ENCODE results near the gene MIOX. TPM values are rescaled to one million over a fixed set of nuclear protein-coding genes. Genes with fewer than 3 reads are reported as not detected.

Gene MIOX
- total RNA-seq, 4 donors from 2014 or later: not detected

GRCh38 chr22:50473855-50474671 is 12.6 kb upstream of the MIOX start:
- DNase-seq (ENCODE audit: low spot score in 2 of 2): no peak
- intact Hi-C loops (cut with DNase I; ENCODE audit: low total_unique reads): no loop called here

GRCh38 chr22:50474710-50475651 is 11.7 kb upstream of the MIOX start, which contains the start of gene SBF1:
SBF1 (minus strand) TSS chr22:50475035; CDS start chr22:50474840, 195 bp downstream.
- intact Hi-C loops (cut with DNase I; ENCODE audit: low total_unique reads): no loop called here
- peak; percentile 88 to 98 for DNase-seq (ENCODE audit: low spot score in 2 of 2)
- TF ChIP-seq CTCF (IDR thresholded peaks at IDR 0.05) (no peak), POLR2A (IDR thresholded peaks at IDR 0.05) (no peak)
- 6 to 32% methylated on average over 4 to 25 of the region's 97 CpGs for WGBS, 2 donors
- peak within 1 kb of the TSS; percentile 81 for H3K4me3 ChIP-seq (ENCODE audit: low read depth, poor library complexity, severe bottlenecking)

More at GRCh38 chr22:50473855-50474671, 12.6 kb upstream of the MIOX start:
- no peak for TF ChIP-seq POLR2A (IDR thresholded peaks at IDR 0.05)
- H3K4me3 ChIP-seq (ENCODE audit: low read depth, poor library complexity, severe bottlenecking): peak overlapping the region; percentile 81
- WGBS, 2 donors: 2 to 5% methylated on average over 40 to 51 of the region's 62 CpGs

- DNase-seq (ENCODE audit: low spot score in 2 of 2): no peak
- H3K4me3 ChIP-seq (ENCODE audit: low read depth, poor library complexity, severe bottlenecking): no peak overlapping the region
- WGBS, 2 donors: 79 to 83% methylated on average over 6 of the region's 6 CpGs
- TF ChIP-seq CTCF (IDR thresholded peaks at IDR 0.05) (no peak), POLR2A (IDR thresholded peaks at IDR 0.05) (no peak)
- intact Hi-C loops (cut with DNase I; ENCODE audit: low total_unique reads): no loop called here
These were observed 11.0 kb upstream of the MIOX start for GRCh38 chr22:50475652-50476002.

GRCh38 chr22:50476868-50477267 is 9.8 kb upstream of the MIOX start:
- TF ChIP-seq POLR2A (IDR thresholded peaks at IDR 0.05) (no peak), CTCF (IDR thresholded peaks at IDR 0.05) (no peak)
- no peak overlapping the region for H3K4me3 ChIP-seq (ENCODE audit: low read depth, poor library complexity, severe bottlenecking)
- DNase-seq (ENCODE audit: low spot score in 2 of 2): no peak
- intact Hi-C loops (cut with DNase I; ENCODE audit: low total_unique reads): no loop called here
- WGBS, 2 donors: 64 to 70% methylated on average over 7 of the region's 7 CpGs

GRCh38 chr22:50477923-50478322 is 8.7 kb upstream of the MIOX start:
- intact Hi-C loops (cut with DNase I; ENCODE audit: low total_unique reads): no loop called here
- TF ChIP-seq CTCF (IDR thresholded peaks at IDR 0.05) (no peak), POLR2A (IDR thresholded peaks at IDR 0.05) (no peak)
- WGBS, 2 donors: 91 to 93% methylated on average over 10 to 12 of the region's 12 CpGs
- DNase-seq (ENCODE audit: low spot score in 2 of 2): no peak
- H3K4me3 ChIP-seq (ENCODE audit: low read depth, poor library complexity, severe bottlenecking): no peak overlapping the region

GRCh38 chr22:50479721-50480120 is 6.9 kb upstream of the MIOX start:
- no peak for DNase-seq (ENCODE audit: low spot score in 2 of 2)
- no peak overlapping the region for H3K4me3 ChIP-seq (ENCODE audit: low read depth, poor library complexity, severe bottlenecking)
- 73 to 83% methylated on average over 11 of the region's 11 CpGs for whole genome bisulfite sequencing, 2 donors
- TF ChIP-seq POLR2A (IDR thresholded peaks at IDR 0.05) (no peak), CTCF (IDR thresholded peaks at IDR 0.05) (no peak)
- intact Hi-C loops (cut with DNase I; ENCODE audit: low total_unique reads): no loop called here

All from lower leg skin (tissue), 4 donors.